Measurements from ENCODE around the gene WDR70.
"Not testable (repeated sequence)": the region's sequence is repeated elsewhere in the genome, so short reads cannot be mapped to it uniquely, and the experiment has no call there.

Gene WDR70

GRCh38 chr5:37601163-37601562, 222.0 kb downstream of the WDR70 start:
- no peak for DNase-seq (ENCODE audit: low spot score)
- no peak overlapping the region for H3K4me3 ChIP-seq
- no peak overlapping the region for H3K27ac ChIP-seq
- TF ChIP-seq CTCF (IDR thresholded peaks at IDR 0.05): no peak

- H3K27ac ChIP-seq: no peak overlapping the region
- no peak for DNase-seq (ENCODE audit: low spot score)
- TF ChIP-seq CTCF (IDR thresholded peaks at IDR 0.05): no peak
Observed at GRCh38 chr5:37603072-37603471, 224.0 kb downstream of the WDR70 start.

GRCh38 chr5:37604290-37604689, 225.2 kb downstream of the WDR70 start:
- DNase-seq (ENCODE audit: low spot score): no peak
- Histone ChIP-seq H3K4me3 (no peak overlapping the region), H3K27ac (no peak overlapping the region)
- no peak for TF ChIP-seq CTCF (IDR thresholded peaks at IDR 0.05)

More at GRCh38 chr5:37603072-37603471, 224.0 kb downstream of the WDR70 start:
- H3K4me3 ChIP-seq: no peak overlapping the region

GRCh38 chr5:37606148-37606547, 227.0 kb downstream of the WDR70 start:
- TF ChIP-seq CTCF (IDR thresholded peaks at IDR 0.05): no peak
- no peak overlapping the region for H3K27ac ChIP-seq

GRCh38 chr5:37606632-37607248, 227.6 kb downstream of the WDR70 start:
- H3K4me3 ChIP-seq: no peak overlapping the region
- no peak for TF ChIP-seq CTCF (IDR thresholded peaks at IDR 0.05)
- DNase-seq (ENCODE audit: low spot score): no peak
- no peak overlapping the region for H3K27ac ChIP-seq

More at GRCh38 chr5:37606148-37606547, 227.0 kb downstream of the WDR70 start:
- DNase-seq (ENCODE audit: low spot score): no peak
- H3K4me3 ChIP-seq: no peak overlapping the region

GRCh38 chr5:37615184-37615583, 236.1 kb downstream of the WDR70 start:
- no peak for TF ChIP-seq CTCF (IDR thresholded peaks at IDR 0.05)
- no peak overlapping the region for H3K27ac ChIP-seq
- no peak for DNase-seq (ENCODE audit: low spot score)
- H3K4me3 ChIP-seq: no peak overlapping the region

GRCh38 chr5:37619353-37619752, 240.2 kb downstream of the WDR70 start:
- no peak overlapping the region for H3K27ac ChIP-seq
- H3K4me3 ChIP-seq: no peak overlapping the region
- TF ChIP-seq CTCF (IDR thresholded peaks at IDR 0.05): no peak
- DNase-seq (ENCODE audit: low spot score): no peak

- DNase-seq (ENCODE audit: low spot score); H3K4me3 ChIP-seq; H3K27ac ChIP-seq: not testable (repeated sequence)
Observed at GRCh38 chr5:37622354-37622753, 243.2 kb downstream of the WDR70 start.

All from coronary artery (tissue), 2 donors.